NCI-H2029 treated with DMSO at 0.1 percent for 48 hours (cell line): ENCODE data around the gene BBX.
"Not testable (repeated sequence)": the region's sequence is repeated elsewhere in the genome, so short reads cannot be mapped to it uniquely, and the experiment has no call there.

Experiments
- DNase-seq: peaks from one replicate; lab custom pipeline; 2025; lab: John Stamatoyannopoulos, UW

The BBX gene

DNA sequence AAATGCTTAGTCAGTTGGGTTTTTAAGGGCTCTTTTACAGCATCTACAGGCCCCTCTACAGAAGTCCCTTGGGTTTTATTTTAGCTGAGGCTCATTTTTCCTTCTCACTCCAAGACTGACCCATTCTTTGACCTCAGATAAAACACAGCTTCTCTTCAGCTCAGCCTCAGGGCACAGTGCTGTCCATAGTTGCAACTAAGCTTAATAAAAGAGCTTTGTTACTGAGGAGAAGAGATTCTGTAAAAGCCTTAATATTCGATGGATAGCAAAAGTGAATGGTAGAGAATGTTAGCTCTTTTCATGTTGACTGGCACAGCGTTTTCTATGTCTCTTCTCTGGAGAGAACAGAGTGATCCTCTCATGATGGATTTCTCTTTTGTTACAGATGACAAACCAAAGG is 277.9 kb downstream of the BBX start:
- DNase-seq, result no peak

DNA sequence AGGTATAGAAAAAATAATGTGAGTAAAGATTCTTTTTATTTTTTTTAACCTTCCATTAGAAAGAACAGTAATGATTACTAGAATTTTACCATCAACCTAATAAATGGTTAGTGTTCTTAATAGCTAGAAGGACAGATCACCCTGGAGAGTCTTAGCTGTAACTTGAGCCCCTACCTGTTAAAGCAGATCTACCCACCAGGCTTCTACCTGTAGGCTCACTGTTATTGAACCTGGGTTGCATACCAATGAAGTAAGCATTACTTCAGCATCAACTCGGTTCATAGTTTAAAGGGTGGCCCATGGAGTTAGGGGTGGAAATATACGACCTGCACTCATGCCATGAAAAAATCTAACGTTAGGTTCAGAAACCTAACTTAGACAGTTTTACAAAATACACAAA is 280.4 kb downstream of the BBX start:
- no peak for DNase-seq

GRCh38 chr3:107806021-107806420 is 283.3 kb downstream of the BBX start:
- no peak for DNase-seq

DNA sequence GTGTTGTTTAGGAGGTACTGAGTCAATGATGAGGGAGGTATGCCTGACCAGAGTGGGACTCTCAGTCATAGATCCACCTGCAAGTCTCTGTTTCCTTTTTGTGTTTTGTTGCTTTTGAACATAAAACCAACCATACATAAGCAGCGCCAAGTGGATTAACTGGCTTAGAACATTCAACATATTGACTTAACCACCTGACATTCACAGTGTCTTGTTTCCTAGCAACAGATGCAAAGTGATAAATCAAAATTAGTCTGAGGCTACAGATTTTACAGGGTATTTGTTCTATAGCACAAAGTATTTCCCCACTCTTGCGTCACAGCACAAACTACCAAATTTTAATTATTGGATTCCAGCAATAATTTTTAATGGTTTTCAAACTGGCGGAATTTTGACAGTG is 283.8 kb downstream of the BBX start:
- DNase-seq, result no peak

- no peak for DNase-seq
Observed at GRCh38 chr3:107810171-107811071, 287.7 kb downstream of the BBX start.

GRCh38 chr3:107813026-107813425 is 290.3 kb downstream of the BBX start:
- DNase-seq, result no peak

DNA sequence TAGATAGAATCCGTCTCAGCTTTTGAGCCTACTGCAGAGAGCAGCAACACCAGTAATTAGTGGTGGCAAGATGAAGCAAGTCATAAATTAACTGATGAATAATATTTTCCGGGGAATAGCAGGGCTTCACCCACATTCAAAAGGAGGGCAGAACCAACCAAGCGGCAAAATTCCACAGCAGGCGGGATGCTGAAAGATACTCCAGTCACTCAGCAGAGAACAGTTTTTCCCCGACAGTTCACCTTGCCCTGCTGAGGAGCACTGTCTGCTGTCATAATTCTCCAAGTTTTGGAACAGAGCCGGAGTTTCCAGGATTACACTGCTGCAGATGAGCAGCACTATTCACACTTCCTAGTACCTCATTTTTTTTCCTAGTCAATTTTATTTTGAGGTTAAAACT is 293.3 kb downstream of the BBX start:
- no peak for DNase-seq

DNA sequence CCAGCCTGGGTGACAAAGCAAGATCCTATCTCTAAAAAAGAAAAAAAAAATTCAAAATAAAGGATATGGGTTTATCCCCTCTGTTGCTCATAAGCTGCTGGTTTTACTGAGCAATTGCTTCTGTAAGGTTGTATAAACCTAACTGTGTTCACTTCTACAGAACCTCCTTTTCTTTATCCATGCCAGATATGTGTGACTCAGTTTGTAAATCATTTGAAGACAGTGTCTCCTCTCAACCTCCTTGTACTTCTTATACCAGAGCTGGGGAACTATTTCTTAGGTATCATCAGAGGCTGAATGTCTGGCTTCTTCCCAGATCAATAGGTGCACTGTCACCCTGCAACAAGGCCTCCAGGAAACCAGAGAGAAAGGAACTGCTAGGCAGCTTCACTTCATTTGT is 294.3 kb downstream of the BBX start:
- DNase-seq, result no peak

DNA sequence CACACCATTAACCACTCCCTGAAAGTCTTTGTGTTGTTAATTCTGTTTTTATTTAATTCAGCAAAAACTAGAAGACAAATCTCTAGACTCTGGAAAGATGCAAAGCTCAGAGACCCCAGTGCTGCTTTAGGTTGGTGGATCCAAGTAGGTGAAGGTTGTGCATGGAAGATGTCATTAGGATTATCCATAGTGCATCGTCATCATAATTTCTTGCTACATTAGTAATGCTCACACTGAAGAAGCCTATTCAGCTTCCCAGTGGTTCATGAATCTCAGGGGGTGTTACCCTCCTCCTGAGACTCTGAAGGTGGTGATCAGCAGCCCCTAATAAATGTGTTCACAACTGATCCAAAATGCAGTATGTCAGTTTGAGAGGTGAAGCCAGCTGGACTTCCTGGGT is 295.3 kb downstream of the BBX start:
- no peak for DNase-seq

DNA sequence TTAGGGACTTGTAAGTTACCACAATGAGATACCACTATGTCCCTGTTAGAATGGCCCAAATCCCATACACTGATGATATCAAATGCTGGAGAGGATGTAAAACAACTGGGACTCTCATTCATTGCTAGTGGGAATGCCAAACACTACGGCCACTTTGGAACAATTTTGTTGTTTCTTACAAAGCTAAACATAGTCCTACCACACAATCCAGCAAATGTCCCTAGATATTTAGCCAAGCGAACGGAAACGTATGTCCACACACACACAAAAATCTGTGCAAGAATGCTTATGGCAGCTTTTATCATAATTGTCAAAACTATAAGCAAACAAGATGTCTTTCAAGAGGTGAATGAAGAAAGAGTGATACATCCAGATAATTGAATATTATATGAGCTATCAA is 296.9 kb downstream of the BBX start:
- DNase-seq, result no peak

DNA sequence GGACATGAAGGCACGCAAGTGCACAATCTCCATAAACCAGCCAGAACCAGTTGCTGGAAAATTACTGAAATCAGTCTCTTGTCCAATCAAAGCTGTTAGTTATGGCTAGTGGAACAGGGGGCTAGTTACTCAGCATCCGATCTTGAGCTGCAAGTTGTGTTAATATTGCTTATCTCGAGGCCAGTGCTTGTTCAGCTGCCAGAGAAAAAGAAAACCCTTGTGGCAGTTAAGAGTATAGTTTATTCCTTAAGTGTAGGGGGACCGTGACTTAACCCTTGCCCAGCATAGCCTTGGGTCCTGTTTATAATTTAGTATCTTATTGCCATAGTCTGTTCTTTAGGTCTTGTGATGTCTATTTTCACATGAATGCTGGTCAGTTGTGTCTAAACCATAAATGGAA is 299.5 kb downstream of the BBX start:
- DNase-seq, result no peak

- no peak for DNase-seq
Observed at GRCh38 chr3:107824822-107825371, 302.1 kb downstream of the BBX start.

DNA sequence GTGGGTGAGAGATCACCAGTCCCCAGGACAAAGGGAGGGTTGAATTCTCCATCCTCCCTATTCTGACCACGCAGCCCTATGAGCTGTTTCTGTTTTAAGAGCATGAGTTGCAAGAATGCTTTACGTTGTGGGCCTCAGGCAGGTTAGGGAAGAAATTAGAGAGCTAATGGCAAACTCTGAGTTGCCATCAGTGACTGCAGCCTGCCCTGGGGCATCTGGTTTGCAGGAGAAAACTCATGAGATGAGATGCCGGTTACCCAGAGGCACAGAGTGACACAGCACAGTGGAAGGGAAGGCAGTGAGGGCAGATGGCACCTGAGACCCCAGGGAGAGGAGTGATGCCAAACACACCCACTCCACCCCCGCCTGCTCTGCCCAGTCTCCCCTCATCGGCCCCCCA is 302.8 kb downstream of the BBX start:
- DNase-seq, result no peak

DNA sequence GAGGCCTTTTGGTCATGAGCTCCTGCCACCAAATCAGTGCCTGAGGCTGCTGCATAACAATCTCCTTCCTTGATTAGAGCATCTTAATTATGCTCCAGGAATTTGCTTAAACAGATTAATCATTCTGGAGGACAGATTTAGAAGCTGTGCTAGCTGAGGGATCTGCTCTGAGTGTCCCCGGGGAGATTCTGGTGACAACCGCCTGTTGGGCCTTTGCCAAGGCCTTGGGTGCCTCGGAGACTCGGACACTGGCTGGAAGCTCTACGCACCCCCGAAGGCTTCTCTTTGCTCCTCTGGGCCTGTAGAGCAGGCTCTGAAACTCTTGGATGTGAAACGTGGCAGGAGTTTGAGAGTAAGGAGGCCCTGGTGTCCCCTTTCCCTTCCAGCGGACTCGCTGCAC is 304.0 kb downstream of the BBX start:
- DNase-seq, result no peak

DNA sequence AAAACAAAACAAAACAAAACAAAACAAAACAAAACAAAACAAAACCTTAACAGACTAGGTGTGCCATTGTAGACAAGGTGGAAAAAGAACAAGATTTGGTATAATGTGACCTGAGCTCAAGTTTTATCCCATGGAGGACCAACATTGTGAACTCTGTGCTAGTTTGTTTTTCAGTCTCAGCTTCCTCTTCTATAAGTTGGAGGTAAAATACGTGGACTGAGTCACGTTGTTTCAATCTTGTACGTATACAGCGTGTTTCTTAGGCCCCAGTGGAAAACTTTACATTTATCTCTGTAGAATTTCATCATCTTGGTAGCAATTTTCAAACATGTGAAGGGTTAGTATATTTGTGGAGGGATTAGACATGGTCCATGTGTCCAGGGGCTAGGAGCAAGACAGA is 306.4 kb downstream of the BBX start:
- DNase-seq, result no peak

GRCh38 chr3:107831590-107831989 is 308.8 kb downstream of the BBX start:
- no peak for DNase-seq

GRCh38 chr3:107833043-107833442 is 310.3 kb downstream of the BBX start:
- DNase-seq, result no peak

GRCh38 chr3:107833722-107834416 is 311.1 kb downstream of the BBX start:
- DNase-seq, result no peak

DNA sequence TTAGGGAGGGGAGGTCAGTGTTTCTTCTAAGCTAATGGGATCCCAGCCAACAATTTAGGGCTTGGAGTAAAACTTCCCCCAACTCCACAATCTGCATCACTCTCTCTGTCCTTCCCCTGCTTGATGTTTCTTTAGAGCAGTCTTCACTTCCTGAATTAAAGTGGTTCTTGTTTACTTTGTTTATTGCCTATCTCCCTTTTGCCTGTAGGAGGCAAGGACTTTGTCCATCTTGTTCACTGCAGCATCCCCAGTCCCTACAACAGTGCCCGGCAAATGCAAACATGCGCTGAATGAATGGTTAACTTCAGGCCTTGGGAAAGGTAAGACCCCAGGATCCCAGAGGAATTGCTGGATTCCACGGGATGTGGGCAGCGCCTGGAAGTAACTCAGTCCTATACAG is 312.2 kb downstream of the BBX start:
- not testable (repeated sequence) for DNase-seq

- DNase-seq, result no peak
Observed at GRCh38 chr3:107837895-107838612, 315.3 kb downstream of the BBX start.

DNA sequence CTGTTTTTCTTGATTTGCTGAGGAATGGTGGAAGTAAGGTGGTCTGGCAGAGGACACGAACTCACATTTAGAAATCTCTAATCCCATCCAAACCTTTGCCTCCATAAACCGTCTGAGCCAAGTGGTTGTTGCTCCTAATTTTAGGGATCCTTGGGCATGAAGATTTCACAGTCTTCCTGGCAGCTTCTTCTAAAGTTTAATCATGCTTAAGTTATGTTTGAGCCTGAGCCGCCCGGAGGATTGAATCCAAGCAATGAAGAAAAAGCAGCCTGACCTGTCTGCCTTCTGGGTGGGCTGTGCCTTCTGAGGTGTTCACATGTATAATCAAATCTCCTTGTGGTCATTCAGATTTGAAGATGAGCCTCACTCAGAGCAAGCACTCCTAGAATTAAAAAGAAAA is 319.1 kb downstream of the BBX start:
- DNase-seq, result no peak

GRCh38 chr3:107842940-107843339 is 320.2 kb downstream of the BBX start:
- DNase-seq, result no peak
